ENCODE results near the gene MCM8.

- TF ChIP-seq POLR2A (IDR thresholded peaks at IDR 0.05; ENCODE audit: low read depth, low read length), result no peak
- TF ChIP-seq PAX5 (IDR thresholded peaks at IDR 0.05; ENCODE audit: insufficient read depth, low read length, severe bottlenecking), result no peak
- TF ChIP-seq POLR2AphosphoS5 (IDR thresholded peaks at IDR 0.05; ENCODE audit: low read depth, low read length), result no peak
- TF ChIP-seq POU2F2 (IDR thresholded peaks at IDR 0.05; ENCODE audit: low read depth, low read length), result no peak
- no peak for TF ChIP-seq TAF1 (IDR thresholded peaks at IDR 0.05; ENCODE audit: low read depth, low read length)
- no peak for TF ChIP-seq SPI1 (IDR thresholded peaks at IDR 0.05; ENCODE audit: low read depth, low read length)
Measured at GRCh38 chr20:5920581-5920980, 29.9 kb upstream of the MCM8 start.
